Measurements from ENCODE around the gene EDRF1.
"Not testable (repeated sequence)": the region's sequence is repeated elsewhere in the genome, so short reads cannot be mapped to it uniquely, and the experiment has no call there.

The EDRF1 gene

DNA sequence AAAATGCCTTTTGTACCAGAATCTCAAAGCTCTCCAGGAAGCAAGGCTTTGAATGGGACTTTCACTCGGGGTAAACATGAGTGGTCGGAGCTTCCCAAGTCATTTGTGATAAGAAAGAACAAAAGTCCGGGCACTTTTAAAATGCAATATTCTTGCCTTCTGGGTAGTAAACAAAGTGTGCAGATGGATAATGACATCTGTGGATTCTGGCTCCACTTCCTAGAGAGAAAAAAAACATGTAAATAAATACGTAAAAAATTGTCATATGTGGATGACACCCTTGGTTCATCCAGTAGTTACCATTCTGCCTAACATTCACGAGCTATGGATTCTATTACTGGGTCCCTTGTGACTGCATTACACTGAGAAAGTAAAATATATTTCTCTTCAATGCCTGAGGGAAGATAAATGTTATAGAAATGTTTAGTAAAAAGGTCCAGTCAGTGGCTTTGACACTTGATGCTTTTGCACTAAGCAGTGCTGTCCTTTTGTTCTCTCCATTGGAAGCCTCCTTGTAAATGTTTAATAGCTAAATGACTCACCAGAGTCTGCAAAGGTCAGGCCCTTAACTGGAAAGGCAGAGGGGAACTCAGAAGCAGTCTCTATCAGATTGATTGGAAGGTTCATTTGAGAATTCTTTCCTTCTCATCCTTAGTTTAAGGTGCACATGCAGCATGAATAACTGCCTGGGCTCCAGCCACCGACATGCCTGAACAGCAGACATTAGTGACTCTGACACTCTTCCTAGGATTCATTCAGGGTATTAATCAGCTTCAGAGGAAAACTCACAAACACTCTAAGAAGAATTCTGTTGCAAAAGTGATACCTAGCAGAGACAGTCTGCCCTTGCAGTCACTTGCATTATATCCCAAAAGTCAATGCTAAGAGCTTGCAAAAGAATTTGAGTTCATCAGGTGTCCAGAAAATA lies 11.7 kb upstream of the EDRF1 start:
- no peak for DNase-seq (ENCODE audit: low read depth)

DNA sequence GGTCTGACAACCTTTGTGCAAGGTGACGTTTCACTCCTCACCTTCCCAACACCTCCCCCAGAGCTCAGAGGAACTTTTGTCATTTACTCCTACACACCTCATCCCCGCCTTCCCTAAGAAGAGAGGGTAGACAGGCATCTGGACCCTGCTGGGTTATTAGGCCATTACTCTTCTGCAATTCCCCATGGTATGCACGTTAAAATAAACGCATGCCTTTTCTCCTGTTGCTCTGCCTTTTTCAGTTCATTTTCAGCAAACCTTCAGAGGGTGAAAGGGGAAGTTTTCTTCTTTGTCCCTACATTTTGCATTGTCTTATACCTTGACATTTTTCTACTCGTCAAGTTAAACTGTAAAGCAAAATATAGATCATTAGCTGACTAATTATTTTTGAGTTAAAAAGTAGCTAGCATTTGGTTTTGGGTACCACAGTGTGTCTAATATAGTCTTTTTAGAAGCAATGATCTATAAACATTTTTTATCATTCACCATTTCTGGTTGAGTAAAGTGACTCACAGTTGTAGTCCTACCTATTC lies 10.5 kb upstream of the EDRF1 start:
- no peak for DNase-seq (ENCODE audit: low read depth)

DNA sequence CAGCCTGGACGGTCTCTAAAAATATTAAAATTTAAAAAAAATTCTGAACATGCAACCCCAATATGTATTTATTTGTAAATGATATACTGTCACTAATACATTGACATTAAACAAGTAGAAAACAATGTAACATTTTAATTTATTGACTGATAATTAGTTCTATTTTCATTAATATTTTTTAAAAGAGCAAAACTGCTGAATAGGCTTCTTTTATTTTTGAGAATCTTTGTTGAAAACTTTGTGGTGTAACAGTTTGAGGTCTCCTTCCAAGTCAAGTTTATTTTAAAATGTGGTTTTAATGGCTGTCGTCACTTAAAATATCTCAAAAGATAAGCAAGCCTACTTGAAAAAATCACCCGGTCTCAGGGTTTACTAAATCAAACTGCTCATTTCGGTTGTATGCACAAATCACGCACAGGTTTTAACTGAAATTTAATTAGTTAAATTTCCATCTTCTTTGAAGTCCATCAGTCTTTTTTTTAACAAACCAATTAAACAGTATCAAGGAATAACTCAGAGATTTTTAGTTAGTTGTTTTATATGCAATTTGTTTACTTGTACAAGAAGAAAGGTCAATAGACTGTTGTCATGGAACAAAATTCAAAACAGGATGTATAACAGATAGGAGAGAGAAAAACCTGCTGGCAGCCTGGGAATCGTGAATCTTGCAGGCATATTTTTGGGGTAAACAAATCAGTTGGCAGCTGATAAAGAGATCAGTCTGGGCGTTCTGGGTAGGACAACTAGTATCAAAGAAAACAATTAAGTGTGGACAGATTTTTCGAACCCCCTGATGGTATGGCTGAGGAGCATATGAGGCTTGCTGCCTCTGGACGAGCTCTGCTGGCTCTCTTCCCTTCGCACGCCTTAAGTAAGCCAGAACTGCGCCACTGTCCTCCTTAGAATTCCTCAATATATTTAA lies 9.7 kb upstream of the EDRF1 start:
- DNase-seq (ENCODE audit: low read depth): no peak

DNA sequence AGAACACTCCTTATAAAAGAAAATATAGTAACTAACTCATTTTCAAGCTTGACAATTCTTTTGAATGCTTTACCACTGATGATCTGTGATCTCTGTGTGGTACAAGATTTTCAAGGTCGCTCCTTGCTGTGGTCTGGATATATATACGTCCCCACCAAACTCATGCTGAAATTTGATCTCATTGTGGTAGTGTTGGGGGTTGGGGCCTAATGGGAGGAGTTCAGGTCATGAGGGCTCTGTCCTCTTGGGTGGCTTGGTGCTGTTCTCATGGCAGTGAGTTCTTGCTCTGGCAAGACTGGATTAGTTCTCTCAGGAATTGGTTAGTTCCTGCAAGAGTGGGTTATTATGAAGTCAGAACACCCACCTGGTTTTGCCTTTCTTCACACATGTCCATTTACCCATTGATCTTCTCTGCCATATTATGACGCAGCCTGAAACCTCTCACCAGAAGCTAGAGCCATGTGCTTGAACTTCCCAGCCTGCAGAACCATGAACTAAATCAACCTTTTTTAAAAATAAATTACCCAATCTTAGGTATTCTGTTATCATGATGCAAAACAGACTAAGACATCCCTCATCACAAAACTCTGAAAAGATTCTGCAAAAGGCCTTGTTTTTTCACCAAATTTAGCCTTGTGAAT lies 8.3 kb upstream of the EDRF1 start:
- no peak for DNase-seq (ENCODE audit: low read depth)

DNA sequence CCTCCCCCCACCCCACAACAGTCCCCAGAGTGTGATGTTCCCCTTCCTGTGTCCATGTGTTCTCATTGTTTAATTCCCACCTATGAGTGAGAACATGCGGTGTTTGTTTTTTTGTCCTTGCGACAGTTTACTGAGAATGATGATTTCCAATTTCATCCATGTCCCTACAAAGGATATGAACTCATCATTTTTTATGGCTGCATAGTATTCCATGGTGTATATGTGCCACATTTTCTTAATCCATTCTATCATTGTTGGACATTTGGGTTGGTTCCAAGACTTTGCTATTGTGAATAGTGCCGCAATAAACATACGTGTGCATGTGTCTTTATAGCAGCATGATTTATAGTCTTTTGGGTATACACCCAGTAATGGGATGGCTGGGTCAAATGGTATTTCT lies 4.8 kb upstream of the EDRF1 start:
- not testable (repeated sequence) for DNase-seq (ENCODE audit: low read depth)

DNA sequence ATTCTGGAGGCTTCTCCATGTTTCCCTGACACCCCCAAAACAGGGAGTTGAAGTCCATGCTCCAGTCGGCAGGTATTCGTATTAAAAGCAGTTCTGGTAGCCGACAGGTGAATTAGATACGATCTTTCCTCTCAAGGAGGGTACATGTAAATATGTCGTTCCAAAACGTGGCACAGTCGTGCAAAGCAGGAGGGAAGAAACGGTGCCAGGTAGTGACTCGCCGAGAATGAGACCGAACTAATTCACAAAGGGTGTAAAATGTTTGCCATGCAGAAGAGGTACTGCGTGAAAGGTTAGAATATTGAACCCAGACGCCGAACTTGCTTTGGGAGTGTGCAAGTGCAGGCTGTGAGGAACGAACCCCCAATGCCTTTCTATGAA lies 483 bp downstream of the EDRF1 start:
- no peak for DNase-seq (ENCODE audit: low read depth)

DNA sequence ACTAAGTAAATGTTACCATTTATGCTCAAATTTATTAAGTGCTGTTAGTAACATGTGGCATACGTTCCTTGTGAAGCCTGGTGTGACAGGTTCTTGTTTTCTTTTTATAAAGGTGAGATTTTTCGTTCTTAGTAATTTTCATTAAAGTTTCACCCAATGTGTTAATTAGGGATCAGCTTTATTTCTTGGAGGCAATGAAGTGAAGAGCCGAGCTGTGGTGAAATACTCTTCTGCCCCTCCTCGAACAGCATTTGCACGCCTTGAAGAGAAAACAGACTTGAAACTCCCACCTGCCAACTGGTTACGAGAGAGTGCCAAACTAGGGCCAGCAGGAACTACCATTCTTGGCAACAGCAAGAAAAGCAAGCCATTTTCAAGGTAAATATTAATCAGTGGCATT lies 1.5 kb downstream of the EDRF1 start:
- no peak for DNase-seq (ENCODE audit: low read depth)

DNA sequence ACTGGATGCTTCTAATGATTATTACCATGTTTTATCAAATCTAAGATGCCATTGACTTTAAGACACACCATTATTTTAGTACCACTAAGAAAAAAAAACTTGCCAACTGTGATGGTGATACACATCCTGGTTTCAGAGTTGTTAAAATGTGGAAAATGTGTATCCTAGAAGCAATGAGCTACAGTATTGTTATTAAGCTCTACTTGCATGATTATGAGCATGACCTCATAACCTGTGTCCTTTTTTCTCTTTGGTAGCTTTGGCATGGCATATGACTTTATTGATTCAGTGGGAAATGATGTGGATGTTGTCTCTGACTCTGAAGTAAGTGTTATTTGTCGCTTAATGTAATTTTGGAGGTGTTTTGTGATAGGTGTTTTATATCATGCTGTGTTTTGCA lies 3.3 kb downstream of the EDRF1 start:
- no peak for DNase-seq (ENCODE audit: low read depth)

DNA sequence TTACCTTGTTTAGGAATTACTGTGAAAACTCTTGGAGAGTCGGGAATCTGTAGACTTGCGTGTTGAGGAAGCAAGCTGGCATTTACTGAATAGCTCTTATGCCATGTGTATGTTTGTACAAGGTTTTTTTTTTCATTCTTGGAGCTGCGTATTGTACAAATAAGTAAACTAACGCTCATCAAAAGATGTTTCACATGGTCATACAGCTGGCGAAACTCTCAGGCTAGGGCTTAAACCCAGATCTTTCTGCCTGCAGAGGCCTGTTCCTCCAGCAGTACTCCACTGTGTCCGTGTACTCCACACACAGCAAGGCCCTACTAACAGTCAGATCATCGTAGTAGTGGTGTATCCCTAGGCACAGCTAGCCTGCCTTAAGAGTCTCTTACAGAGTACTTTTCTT lies 7.4 kb downstream of the EDRF1 start:
- no peak for DNase-seq (ENCODE audit: low read depth)

DNA sequence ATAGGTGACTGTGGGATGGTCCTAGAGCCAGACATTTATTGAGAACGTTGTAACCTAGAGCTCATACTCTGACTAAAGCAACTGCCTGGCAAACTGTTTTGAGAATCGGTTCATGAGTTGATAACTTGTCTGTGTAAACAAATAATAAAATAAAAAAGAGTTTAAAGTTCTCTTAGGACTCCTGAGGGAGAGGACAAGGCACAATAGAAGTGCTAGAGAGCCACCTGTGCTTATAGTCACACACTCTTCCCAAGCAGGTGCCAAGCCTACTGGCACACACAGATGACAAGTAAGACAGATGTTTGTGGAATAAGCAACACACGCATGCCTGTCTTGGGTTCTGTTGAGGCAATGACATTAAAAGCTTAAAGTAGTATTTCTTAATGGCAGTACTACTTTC lies 7.9 kb downstream of the EDRF1 start:
- DNase-seq (ENCODE audit: low read depth): no peak

DNA sequence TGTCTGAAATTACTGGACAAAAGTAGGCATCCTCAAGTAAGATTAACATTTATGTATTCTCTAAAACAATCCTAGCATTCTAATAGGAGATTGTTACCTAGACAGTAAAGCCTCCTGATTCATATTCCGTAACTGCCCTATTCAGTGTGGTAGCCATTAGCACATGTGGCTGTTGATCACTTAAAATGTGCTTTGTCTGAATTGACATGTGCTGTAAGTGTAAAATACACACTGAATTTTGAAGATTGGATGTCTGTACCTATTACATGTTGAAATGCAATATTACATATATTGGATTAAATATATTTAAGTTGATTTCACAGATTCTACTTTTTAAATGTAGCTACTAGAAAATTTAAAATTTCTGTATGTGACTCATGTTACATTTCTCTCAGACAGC lies 14.6 kb downstream of the EDRF1 start:
- no peak for DNase-seq (ENCODE audit: low read depth)

DNA sequence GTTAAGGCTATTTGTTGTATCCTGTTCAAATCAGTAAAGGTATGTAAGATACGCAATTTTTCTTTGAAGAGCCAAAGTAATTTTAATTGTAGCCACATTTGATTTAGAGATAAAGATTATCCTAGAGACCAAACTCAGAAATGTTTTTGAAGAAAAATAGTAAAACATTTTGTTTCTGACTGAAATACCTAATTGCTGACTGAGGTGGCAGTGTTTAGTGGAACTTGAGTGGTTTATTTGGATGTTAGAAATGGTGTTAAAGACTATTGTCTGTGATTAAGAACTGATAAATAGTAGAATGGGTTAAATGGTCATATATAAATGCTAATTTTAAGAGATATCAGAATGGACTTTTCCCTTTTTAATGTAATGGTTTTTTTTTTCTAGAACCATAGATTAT lies 15.3 kb downstream of the EDRF1 start:
- DNase-seq (ENCODE audit: low read depth): no peak

DNA sequence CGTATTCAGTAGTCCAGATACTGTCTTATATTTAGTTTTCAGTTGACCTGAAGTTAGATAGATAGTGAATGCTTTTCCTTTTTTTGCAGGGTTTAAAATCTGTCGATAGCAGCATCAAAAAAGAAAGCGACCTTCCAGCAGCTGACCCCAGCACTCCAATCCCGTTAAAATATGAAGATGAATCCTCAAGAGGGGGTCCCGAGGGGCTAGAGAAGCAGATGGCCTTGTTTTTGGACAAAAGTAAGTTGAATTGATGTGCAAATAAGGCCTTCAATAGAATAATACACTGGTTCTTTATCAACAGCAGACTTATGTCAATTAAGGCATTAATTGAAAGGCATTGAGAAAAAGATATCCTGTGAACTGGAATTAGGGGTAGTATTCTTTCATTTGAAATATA lies 18.7 kb downstream of the EDRF1 start:
- DNase-seq (ENCODE audit: low read depth): no peak

DNA sequence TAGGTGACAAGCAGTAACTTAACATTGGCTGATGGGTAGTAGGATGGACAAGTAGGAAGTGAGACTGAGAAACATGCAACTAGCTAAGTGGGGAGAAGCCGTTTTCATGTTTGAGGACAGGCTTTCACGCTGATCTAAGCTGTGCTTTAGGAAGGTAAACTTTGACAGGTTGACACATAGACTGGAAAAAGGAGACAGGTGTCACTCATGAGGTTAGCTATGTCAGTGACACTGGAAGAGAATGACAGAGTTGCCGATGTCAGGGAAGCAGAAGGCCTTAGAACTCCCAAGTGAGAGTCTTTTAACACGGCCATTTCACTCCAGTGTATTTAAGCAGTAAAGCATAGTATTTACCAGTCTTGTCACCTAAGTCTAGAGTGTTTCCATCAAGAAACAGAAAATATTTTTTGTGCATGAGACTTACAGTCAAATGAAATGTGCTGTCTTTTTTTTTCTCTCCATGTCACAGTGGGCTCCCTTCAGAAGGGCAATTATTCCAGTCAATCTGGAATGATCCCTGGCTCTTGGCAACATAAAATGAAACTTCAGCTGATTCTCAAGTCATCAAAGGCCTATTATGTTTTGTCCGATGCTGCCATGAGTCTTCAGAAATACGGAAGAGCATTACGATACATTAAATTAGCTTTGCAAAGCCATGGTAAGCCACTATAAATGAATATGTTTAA lies 20.6 kb downstream of the EDRF1 start:
- no peak for DNase-seq (ENCODE audit: low read depth)

DNA sequence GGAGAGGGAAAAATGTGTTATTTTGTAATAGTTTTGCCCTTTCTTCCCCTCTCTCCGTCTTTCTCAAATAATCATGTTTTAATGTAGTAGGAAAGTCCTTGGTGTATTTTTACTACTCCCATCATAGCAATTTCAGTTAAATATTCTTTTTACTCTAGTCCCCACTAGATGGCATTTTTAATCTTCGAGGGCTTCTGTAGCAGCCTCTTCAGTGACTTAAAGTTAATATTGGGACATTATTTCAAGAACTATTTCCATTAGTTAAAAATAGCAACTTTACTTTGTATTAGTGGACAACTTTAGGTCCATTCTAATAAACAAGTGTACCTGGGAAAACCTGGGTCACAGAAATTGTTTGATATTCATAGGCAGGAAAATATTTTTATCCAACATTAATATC lies 23.0 kb downstream of the EDRF1 start:
- DNase-seq (ENCODE audit: low read depth): no peak

DNA sequence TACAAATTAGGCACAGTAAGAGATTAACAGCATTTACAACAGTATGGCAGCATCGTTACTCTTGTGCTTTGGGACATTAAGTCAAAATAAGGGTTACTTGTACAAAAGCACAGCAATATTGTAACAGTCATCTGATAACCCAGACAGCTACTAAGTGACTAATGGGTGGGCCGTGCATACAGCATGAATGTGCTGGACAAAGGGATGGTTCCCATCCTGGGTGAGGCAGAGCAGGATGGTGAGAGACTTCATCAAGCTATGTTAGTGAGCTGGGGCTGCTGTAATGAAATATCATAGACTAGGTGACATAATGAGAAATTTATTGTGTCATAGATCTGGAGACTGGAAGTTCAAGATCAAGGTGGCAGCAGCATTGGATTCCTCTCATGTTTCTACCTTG lies 25.4 kb downstream of the EDRF1 start:
- no peak for DNase-seq (ENCODE audit: low read depth)

DNA sequence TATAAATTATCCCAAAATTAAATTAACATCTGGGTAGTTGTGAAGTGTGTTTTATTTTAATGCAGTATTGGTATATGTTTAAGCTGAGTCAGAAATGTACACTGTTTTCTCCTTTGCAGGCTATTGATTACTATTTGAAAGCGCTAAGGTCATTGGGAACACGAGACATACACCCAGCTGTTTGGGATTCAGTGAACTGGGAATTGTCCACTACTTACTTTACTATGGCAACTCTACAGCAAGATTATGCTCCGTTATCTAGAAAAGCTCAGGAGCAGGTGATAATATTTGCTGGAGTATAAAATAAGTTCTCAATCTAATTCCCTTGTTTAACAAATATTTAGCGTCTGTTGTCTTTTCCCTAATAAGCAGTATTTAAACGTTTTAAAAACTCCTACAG lies 27.9 kb downstream of the EDRF1 start:
- DNase-seq (ENCODE audit: low read depth): no peak

DNA sequence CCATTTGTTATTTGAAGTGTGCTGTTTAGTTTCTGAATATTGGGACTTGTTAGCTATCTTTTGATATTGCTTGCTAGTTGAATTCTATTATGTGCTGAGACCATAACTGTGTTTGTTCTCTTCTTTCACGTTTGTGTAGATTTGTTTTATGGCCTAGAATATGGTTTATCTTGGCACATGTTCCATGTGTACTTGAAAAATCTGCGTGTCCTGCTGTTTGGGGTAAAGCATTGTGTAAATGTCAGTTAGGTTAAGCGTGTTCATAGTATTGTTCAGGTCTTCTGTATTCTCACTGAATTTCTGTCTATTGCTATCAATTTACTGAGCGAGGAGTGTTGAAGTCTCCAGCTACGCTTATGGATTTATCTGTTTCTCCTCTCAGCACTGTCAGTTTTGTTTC lies 36.7 kb downstream of the EDRF1 start:
- DNase-seq (ENCODE audit: low read depth): no peak

DNA sequence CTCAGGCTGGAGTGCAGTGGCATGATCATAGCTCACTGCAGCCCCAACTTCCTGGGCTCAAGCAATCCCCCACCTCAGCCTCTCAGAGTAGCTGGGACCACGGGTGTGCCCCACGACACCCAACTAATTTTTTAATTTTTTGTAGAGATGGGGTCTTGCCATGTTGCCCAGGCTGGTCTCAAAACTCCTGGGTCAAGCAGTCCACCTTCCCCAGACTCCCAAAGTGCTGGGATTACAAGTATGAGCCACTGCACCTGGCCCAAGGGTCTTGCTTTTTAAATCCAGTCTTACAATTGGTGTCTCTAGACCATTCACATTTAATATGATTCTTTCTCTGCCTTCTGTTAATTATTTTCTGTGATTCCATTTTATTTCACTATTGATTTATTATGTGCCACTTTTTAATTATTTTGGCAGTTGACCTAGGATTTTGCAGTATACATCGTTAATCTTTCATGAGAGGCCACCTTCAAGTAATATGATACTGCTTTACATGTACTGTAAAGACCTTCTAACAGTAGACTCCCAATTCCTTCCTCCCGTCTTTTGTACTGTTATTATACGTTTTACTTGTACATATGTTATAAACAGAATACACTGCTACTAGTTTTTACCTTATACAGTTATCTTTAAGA lies 37.5 kb downstream of the EDRF1 start:
- no peak for DNase-seq (ENCODE audit: low read depth)

DNA sequence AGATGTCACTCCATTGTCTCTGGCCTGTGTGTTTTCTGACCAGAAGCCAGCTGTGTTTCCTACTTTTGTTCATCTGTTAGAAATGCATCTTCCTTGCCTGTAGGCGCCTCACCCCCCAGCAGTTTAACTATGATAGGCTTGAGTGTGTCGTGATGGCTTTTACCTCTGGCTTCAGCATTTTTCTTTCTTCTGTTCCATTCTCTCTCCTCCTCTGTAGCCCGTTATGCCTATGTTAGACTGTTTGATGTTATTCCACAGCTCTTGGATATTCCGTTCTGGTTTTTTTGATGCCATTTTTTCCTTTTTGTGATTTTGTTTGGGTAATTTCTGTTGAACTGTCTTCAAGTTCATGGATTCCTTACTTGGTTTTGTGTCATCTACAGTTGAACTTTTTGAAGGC lies 38.2 kb downstream of the EDRF1 start:
- DNase-seq (ENCODE audit: low read depth): no peak

DNA sequence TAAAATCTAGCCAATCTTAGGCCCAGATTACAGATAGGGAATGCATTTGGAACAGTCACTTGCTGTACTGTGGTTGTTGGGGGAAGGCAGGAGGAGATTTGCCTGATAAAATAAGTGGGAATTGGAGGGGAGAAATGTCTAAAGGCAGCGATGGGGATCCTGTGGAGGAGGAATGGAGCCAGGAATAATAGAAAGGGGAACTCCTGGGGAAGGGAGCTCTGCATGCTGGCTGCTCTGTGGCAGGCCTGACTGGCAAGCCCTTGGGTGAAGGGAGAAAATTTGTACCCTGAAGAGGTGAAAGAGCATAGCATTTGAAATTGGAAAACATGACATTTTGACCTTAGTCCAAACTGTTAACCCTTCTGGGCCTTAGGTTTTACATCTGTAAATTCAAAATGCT lies 42.5 kb downstream of the EDRF1 start:
- no peak for DNase-seq (ENCODE audit: low read depth)
